ACC112 (cell line): ENCODE data around the gene SLC39A9.
"Not testable (repeated sequence)": the region's sequence is repeated elsewhere in the genome, so short reads cannot be mapped to it uniquely, and the experiment has no call there.

Experiments
- H2AFZ ChIP-seq: fragments of 200-600 bp; sonication (generic); one replicate; pipeline ENCODE4 v1.6.0; 2017; ENCODE audit warnings: antibody characterized with exemption, low read length; ENCODE audit not compliant: unreplicated experiment
- H3K27ac ChIP-seq: fragments of 200-600 bp; sonication (generic); 2 replicates; pipeline ENCODE4 v1.5.1; 2014; ENCODE audit warnings: low read depth, mild to moderate bottlenecking, antibody characterized with exemption, low read length, moderate library complexity
- H3K27me3 ChIP-seq: fragments of 200-600 bp; sonication (generic); 2 replicates; pipeline ENCODE4 v1.6.1; 2014; ENCODE audit warnings: mild to moderate bottlenecking, antibody characterized with exemption, low read length, moderate library complexity, mixed read lengths; ENCODE audit not compliant: insufficient read depth
- H3K36me3 ChIP-seq: fragments of 200-600 bp; sonication (generic); 2 replicates; pipeline ENCODE4 v1.6.1; 2016; ENCODE audit warnings: mild to moderate bottlenecking, antibody characterized with exemption, low read length, moderate library complexity, mixed read lengths; ENCODE audit not compliant: insufficient read depth
- H3K4me1 ChIP-seq: fragments of 200-600 bp; sonication (generic); one replicate; pipeline ENCODE4 v1.6.1; 2016; ENCODE audit warnings: low read length, mixed read lengths; ENCODE audit not compliant: insufficient read depth, unreplicated experiment, control insufficient read depth
- H3K4me3 ChIP-seq: fragments of 200-600 bp; sonication (generic); 2 replicates; pipeline ENCODE4 v1.5.1; 2014; ENCODE audit warnings: mild to moderate bottlenecking, low read depth, low read length
- H3K79me2 ChIP-seq: fragments of 200-600 bp; sonication (generic); one replicate; pipeline ENCODE4 v1.6.0; 2016; ENCODE audit warnings: low read length; ENCODE audit not compliant: control insufficient read depth, unreplicated experiment, insufficient read depth

The SLC39A9 gene

DNA sequence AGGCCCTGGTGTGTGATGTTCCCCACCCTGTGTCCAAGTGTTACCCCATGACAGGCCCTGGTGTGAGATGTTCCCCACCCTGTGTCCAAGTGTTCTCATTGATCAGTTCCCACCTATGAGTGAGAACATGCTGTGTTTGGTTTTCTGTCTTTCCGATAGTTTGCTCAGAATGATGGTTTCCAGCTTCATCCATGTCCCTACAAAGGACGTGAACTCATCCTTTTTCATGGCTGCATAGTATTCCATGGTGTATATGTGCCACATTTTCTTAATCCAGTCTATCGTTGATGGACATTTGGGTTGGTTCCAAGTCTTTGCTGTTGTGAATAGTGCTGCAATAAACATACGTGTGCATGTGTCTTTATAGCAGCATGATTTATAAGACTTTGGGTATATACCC lies 17.6 kb downstream of the SLC39A9 start:
- not testable (repeated sequence) for H3K27ac ChIP-seq, H2AFZ ChIP-seq, H3K36me3 ChIP-seq, H3K4me3 ChIP-seq, H3K27me3 ChIP-seq, H3K4me1 ChIP-seq
- H3K79me2 ChIP-seq, result peaks cover 35% of the 10 kb centered on the region

DNA sequence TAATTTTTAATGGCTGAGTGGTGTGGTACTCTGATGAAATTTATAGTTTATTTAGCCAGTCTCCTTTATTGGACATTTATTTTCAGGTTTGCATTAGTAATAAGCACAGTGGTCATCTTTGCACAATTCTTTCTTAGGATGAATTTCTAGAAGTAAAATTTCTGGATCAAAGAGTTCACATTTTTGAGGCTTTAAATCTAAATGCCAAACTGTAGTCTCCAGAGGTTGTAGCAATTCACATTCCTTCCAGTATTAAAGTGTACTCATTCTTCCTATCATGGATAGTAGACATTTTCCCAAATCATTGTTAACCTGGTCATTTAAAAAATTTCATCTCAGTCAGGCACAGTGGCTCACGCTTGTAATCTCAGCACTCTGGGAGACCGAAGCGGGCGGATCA lies 24.8 kb downstream of the SLC39A9 start:
- Histone ChIP-seq H2AFZ (no peak overlapping the region), H3K79me2 (peaks cover 19% of the 10 kb centered on the region), H3K27me3 (no peaks in the 10 kb centered on the region), H3K4me3 (no peak overlapping the region), H3K36me3 (peaks cover 15% of the 10 kb centered on the region), H3K27ac (no peak overlapping the region), H3K4me1 (peaks cover 13% of the 10 kb centered on the region)

DNA sequence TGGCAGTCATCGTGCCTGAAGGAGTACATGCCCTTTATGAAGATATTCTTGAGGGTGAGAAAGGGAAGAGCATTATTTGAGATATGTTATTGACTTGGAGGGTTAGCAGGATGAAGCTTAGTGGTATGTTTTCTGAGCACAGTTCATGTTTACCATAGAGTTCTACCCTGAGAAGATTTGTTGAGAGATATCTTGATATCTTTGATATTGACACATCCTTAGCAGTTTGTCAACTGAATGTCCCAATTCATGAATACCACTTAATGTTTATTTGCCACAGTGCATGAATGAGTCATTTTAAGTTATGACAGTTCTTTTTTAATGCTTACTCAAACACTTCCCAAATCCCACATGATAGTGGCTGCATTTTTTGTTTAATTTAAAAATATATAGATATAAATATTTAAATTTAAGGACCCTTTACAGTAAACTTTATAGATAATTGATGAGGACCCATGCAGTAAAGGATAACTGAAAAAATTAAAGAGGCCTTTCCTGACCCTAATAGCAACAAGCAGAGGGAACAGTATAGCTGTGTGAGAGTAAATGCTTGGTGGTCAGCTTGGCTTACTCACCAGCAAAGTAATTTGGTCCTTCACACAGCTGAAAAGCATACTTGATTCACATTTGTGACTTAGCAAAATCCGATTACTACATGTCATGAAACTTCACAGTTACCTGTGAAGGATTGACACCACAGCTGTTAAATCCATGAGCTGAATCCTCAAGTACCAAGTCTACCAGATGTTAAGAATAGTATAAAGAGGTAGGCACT lies 25.8 kb downstream of the SLC39A9 start:
- Histone ChIP-seq H3K79me2 (peaks cover 17% of the 10 kb centered on the region), H2AFZ (no peak overlapping the region), H3K4me3 (no peak overlapping the region), H3K4me1 (peaks cover 13% of the 10 kb centered on the region), H3K36me3 (peaks cover 21% of the 10 kb centered on the region), H3K27me3 (no peaks in the 10 kb centered on the region), H3K27ac (peak overlapping the region; percentile 49)

DNA sequence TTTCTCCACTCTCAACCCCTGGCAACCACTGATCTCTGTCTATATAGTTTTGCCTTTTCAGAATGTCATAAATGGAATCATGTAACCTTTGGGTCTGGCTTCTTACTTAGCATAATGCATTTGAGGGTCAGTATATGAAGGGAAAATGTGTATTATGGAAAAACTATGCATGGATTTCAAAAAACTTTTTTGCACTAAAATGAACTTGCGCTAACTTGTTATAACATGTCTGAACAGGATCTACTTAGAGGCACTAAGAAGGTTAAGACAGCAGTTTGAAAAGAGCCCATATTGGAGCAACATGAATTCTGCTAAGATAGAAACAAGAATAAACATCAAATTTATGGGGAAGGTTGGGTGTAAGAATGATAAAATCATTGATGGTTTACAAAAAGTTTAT lies 29.1 kb downstream of the SLC39A9 start:
- Histone ChIP-seq H3K79me2 (peaks cover 6% of the 10 kb centered on the region), H3K4me3 (no peak overlapping the region), H2AFZ (no peak overlapping the region), H3K4me1 (peaks cover 13% of the 10 kb centered on the region), H3K27ac (no peak overlapping the region), H3K36me3 (peaks cover 21% of the 10 kb centered on the region), H3K27me3 (no peaks in the 10 kb centered on the region)

DNA sequence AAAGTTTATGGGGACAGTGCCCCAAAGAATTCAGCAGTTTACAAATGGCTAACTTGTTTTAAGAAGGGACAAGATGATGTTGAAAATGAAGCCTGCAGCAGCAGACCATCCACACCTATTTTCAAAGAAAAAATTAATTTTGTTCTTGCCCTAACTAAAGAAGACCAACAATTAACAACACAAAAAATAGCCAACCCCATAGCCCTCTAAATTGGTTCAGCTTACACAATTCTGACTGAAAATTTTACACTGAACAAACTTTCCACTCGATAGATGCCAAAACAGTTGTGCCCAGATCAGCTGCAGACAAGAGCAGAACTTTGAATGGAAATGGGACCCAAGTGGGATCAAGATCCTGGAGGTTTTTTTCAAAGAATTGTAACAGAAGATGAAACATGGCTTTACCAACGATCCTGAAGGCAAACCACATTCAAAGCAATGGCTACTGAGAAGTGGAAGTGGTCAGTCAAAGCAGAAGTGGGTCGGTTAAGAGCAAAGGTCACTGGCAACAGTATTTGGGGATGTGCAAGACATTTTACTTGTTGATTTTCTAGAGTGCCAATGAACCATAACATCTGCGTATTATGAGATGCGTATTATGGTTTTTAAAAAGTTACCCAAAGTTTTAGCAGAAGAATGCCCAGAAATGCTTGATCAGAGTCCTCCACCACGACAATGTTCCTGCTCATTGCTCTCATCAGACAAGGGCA lies 30.0 kb downstream of the SLC39A9 start:
- Histone ChIP-seq H3K27me3 (no peaks in the 10 kb centered on the region), H2AFZ (no peak overlapping the region), H3K4me3 (no peak overlapping the region), H3K27ac (no peak overlapping the region), H3K36me3 (peaks cover 21% of the 10 kb centered on the region), H3K79me2 (peaks cover 10% of the 10 kb centered on the region), H3K4me1 (peaks cover 13% of the 10 kb centered on the region)

DNA sequence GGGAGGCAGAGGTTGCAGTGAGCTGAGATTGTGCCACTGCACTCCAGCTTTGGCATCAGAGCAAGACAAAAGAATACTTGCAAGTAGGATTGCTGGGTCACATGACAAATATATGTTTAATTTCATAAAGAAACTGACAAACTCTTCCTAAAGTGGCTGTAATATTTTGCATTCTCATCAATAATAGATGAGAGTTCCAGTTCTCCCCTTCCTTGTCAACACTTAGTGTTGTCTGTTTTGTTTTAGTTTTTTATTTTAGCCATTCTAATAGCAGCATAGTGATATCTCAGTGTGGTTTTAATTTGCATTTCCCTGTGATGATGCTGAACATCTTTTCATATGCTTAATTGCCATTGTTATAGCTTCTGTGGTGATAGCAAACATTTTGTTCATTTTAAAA lies 31.2 kb downstream of the SLC39A9 start:
- Histone ChIP-seq H3K27ac (no peak overlapping the region), H3K36me3 (peaks cover 21% of the 10 kb centered on the region), H3K79me2 (peaks cover 15% of the 10 kb centered on the region)

DNA sequence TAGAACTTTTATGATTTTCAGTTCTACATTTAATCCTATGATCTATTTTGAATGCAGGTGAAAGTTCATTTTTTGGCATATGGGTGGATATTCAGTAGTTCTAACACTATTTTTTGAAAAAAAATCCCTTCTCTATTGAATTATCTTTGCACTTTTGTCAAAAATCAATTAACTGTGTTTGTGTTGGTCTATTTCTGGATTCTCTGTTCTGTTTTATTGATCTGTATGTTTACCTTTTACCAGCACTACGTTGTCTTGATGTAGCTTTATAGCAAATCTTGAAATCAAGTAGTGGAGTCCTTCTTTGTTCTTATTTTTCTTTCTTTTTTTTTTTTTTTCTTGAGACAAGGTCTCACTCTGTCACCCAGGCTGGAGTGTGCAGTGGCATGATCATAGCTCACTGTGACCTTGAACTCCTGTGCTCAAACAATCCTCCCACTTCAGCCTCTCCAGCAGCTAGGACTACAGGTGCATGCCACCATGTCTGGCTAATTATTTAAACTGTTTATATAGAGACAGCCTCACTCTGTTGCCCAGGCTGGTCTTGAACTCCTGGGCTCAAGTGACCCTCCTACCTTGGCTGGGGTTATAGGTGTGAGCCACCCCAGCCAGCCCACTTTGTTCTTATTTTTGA lies 31.9 kb downstream of the SLC39A9 start:
- H3K27me3 ChIP-seq, result no peaks in the 10 kb centered on the region
- no peak overlapping the region for H3K27ac ChIP-seq
- no peak overlapping the region for H2AFZ ChIP-seq
- no peak overlapping the region for H3K4me3 ChIP-seq
- peaks cover 21% of the 10 kb centered on the region for H3K36me3 ChIP-seq
- H3K4me1 ChIP-seq, result no peaks in the 10 kb centered on the region
- H3K79me2 ChIP-seq, result peaks cover 15% of the 10 kb centered on the region

More for the DNA sequence above, 31.2 kb downstream of the SLC39A9 start:
- no peak overlapping the region for H2AFZ ChIP-seq
- H3K4me3 ChIP-seq, result no peak overlapping the region
- H3K27me3 ChIP-seq, result no peaks in the 10 kb centered on the region
- peaks cover 4% of the 10 kb centered on the region for H3K4me1 ChIP-seq

DNA sequence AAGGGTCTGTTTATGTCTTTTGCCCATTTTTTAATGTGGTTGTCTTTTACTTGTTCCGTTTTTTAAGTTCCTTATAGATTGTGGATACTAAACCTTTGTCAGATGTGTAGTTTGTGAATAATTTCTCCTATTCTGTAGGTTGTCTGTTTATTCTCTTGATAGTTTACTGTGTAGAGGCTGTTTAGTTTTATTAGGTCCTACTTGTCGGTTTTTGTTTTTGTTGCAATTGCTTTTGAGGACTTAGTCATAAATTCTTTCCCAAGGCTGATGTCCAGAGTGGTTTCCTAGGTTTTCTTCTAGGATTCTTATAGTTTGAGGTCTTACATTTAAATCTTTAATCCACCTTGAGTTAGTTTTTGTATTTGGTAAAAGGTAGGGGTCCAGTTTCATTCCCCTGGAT lies 33.9 kb downstream of the SLC39A9 start:
- no peaks in the 10 kb centered on the region for H3K4me1 ChIP-seq
- no peak overlapping the region for H3K4me3 ChIP-seq
- no peaks in the 10 kb centered on the region for H3K27me3 ChIP-seq
- no peak overlapping the region for H2AFZ ChIP-seq
- H3K36me3 ChIP-seq, result peaks cover 12% of the 10 kb centered on the region
- peaks cover 28% of the 10 kb centered on the region for H3K79me2 ChIP-seq
- H3K27ac ChIP-seq, result no peak overlapping the region

DNA sequence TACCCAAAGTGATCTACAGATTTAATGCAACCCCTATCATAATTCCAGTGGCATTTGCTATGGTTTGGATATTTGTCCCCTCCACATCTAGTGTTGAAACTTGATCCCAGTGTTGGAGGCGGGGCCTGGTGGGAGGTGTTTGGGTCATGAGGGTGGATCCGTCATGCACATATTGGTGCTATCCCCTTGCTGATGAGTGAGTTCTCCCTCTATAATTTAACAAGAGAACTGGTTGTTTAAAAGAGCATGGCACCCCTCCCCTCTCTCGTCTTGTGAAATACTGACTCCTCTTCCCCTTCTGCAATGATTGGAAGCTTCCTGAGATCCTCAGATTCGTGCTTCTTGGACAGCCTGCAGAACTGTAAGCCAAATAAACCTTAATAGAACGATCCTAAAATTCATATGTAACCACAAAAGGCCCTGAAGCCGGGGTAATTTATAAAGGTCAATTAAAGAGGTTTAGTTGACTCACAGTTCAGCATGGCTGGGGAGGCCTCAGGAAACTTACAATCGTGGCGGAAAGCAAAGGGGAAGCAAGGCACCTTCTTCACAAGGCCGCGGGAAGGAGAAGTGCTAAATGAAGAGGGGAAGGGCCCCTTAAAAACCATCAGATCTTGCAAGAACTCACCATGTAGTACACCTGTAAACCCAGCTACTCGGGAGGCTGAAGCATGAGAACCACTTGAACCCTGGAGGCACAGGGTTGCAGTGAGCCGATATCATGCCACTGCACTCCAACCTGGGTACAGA lies 41.2 kb downstream of the SLC39A9 start:
- H3K4me1 ChIP-seq, result peaks cover 5% of the 10 kb centered on the region
- H3K79me2 ChIP-seq, result peaks cover 28% of the 10 kb centered on the region
- peaks cover 15% of the 10 kb centered on the region; the same call in 1 of the 2 replicates for H3K36me3 ChIP-seq
- no peaks in the 10 kb centered on the region for H3K27me3 ChIP-seq
- H2AFZ ChIP-seq, result no peak overlapping the region
- H3K27ac ChIP-seq, result no peak overlapping the region
- H3K4me3 ChIP-seq, result no peak overlapping the region

DNA sequence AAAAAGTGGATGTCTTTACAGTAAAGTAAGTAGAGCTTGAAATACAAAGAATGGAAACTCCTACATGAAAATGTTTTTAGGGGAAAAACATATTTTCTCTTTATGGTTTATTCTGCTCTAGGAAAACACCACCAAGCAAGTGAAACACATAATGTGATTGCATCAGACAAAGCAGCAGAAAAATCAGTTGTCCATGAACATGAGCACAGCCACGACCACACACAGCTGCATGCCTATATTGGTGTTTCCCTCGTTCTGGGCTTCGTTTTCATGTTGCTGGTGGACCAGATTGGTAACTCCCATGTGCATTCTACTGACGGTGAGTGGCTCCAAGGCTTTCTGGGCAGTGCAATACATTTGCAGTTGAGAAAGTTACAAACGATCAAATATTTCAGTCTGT lies 43.5 kb downstream of the SLC39A9 start:
- Histone ChIP-seq H3K27me3 (no peaks in the 10 kb centered on the region), H3K27ac (no peak overlapping the region), H3K4me1 (peaks cover 5% of the 10 kb centered on the region), H3K4me3 (no peak overlapping the region), H3K79me2 (peaks cover 21% of the 10 kb centered on the region), H2AFZ (no peak overlapping the region), H3K36me3 (peaks cover 15% of the 10 kb centered on the region; the same call in 1 of the 2 replicates)
